Pulmonary artery endothelial cell (primary cell): ENCODE data around the gene ZC3H7A. TPM values are rescaled to one million over a fixed set of nuclear protein-coding genes. Genes with fewer than 3 reads are reported as not detected.

Source experiments
- DNase-seq: peaks from one replicate; pipeline ENCODE4 v3.0.0-alpha.2; 2011; ENCODE audit warnings: low read depth, low spot score
- total RNA-seq: library from RNA; depleted of rRNA; stranded (reverse); fragments of >200 nt; gene quantifications from 2 replicates; pipeline ENCODE4 v1.2.3, GENCODE V29; 2014

Gene ZC3H7A
- total RNA-seq, 1 donor from 2014 or later: 27.6 TPM

DNA sequence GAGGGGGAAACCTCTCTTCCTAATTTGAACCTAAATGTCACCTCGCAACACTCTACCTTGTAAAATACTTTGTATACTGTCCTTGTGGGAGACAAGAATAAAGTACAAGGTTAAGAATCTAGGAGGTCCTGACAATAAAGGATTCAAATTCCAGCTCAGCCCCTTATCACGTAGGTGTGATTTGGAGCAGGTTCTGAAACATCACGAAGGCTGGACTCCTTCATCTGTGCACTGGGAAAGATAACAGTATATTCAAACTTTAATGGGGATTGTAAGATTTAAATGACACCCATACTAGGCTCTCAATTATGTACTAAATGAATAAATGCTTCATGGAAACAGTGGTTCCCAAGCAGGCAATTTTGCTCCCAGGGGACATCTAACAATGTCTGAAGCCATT, 56.5 kb downstream of the ZC3H7A start:
- DNase-seq: no peak

GRCh38 chr16:11738742-11739544, 58.1 kb downstream of the ZC3H7A start:
- no peak for DNase-seq

DNA sequence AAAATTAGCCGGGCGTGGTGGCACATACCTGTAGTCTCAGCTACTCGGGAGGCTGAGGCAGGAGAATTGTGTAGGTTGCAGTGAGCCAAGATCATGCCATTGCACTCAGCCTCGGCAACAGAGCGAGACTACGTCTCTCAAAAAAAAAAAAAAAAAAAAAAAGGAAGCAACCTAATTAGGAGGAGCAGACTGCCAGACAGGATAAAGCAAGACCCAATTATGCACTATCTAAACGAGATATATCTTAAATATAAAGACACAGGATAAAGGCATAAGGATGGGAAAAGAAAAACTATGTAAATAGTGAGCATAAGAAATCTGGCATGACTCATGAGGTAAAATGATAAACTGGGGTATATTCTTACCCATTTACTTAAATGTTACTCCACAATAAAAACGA, 59.3 kb downstream of the ZC3H7A start:
- no peak for DNase-seq

DNA sequence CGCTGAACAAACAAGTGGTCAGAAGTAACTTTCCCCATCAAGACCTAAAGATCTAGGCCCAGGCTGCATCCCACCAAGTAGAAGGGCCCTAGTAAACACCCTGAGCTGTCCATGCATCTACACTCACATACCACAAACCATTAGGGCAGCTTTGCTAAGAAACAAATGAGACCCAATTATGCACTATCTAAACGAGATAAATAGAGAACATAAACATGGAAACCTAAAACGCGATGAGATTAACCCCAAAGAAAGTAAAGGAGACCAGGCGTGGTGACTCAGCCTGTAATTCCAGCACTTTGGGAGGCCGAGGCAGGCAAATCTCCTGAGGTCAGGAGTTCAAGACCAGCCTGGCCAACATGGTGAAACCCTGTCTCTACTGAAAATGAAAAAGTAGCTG, 60.2 kb downstream of the ZC3H7A start:
- no peak for DNase-seq

DNA sequence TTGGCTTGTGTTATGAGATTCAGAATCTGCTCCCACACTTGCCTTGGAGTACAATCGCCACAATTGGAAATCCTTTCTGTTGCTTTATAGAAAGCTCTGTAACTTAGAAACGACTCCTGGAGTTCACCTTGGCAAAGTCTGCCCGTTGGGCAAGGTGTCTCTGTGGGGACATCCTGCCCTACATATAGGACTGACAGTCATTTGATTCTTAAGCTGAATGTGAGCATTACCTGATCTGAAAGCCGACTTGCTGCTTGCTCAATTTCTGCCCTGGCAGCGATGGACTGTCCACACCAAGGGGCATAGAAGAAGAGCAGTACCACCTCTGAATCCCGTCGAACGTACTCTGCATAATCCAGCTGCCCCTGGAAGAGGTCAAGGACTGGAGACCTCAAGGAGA, 61.3 kb downstream of the ZC3H7A start:
- DNase-seq: no peak

GRCh38 chr16:11734653-11735043, 62.4 kb downstream of the ZC3H7A start:
- no peak for DNase-seq

DNA sequence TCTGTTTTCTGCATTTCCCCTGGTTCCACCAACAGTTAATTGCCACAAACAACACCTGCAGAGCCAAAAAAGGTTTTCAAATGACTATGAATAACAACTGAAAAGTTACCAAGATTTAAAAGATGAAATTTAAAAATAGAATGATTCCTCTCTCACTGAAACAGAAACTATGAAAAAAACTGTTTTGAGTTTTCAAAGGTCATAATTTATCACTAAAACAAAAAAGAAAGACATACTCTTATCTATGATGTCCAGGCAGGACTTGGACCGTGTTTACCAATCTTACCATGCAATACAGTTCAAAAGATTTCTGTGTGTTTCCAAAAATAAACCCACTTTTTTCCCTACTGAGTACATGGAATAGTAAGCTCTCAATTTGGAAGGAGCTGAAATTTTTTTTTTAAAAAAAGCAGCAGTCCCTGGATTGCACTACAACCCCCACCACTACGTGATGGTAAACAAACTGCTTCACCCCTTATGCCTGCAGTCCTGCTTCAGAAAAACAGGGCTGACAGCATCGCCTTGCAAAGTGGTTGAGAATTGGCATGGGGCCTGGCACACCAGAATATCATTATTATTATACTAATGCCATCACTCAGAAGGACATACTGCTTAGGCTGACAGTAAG, 62.9 kb downstream of the ZC3H7A start:
- no peak for DNase-seq

DNA sequence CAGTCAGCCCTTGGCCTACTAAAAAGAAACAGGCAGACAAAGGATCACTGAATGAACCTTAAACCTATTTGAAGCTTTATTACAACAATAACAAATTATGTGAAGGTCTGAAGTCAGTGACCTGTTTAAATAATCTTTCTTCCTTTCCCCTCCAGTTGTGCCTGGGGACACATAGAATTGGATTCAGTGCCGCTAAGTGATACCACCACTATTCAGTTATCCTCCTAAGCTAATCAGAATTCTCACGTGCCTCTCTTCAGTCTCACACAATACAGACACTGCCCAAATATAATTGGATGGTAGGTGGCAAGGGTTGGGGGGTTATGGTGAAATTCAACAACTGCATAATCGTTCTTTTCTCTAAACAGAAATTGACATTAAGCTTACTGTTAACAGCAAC, 65.8 kb downstream of the ZC3H7A start:
- no peak for DNase-seq

- no peak for DNase-seq
Measured at GRCh38 chr16:11729787-11730186, 67.3 kb downstream of the ZC3H7A start.

GRCh38 chr16:11727796-11728543, 69.1 kb downstream of the ZC3H7A start:
- no peak for DNase-seq

DNA sequence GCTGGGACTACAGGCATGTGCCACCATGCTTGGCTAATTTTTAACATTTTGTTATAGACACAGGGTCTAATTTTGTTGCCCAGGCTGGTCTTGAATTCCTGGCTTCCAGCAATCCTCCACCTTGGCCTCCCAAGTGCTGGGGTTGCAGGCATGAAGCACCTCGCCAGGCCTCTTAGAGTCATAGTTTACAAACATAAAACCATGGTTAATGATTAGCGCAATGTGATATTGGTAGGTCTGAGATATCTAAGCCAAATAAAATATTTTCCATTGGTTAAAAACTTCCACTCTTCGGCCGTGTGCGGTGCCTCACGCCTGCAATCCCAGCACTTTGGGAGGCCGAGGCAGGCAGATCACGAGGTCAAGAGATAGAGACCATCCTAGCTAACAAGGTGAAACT, 71.0 kb downstream of the ZC3H7A start:
- no peak for DNase-seq

DNA sequence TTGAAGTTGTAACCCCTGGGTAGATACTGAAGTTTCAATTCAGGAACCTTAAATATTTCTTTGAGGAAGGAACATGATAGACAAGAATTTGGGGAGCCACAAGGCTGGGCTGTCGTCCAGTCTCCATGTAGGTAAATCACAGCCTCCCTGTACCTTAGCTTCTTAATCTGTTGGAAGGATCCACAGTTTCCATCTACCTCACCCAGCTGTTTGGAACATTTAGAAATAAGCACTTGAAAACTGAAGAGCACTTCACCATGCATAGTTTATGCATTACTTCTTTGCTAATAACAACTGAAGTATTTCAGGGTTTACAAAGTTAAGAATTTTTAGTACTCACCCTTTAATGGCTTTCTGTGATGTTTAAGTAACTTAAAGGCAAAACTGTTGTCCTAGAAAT, 71.6 kb downstream of the ZC3H7A start:
- no peak for DNase-seq

GRCh38 chr16:11722468-11722808, 74.6 kb downstream of the ZC3H7A start:
- DNase-seq: no peak

- no peak for DNase-seq
Measured at GRCh38 chr16:11721781-11722467, 75.1 kb downstream of the ZC3H7A start.

DNA sequence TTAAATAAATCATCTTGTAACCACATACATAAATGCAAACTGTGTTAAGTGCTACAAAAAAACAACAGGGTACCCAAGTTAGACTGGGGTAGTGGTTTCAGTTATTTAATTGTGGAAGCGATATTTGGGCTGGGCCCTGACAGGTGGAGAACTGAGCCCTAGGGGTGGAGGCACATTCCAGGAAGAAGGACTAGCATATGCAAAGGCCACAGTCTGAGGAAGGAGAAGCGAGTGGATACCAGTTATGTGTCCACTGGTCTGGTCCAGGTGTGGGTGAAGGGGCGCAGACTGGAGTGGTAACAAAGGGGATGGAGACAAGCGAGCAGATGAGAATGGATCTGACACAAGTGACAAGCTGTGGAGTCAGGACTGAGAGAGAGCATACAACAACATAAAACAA, 77.3 kb downstream of the ZC3H7A start:
- no peak for DNase-seq

DNA sequence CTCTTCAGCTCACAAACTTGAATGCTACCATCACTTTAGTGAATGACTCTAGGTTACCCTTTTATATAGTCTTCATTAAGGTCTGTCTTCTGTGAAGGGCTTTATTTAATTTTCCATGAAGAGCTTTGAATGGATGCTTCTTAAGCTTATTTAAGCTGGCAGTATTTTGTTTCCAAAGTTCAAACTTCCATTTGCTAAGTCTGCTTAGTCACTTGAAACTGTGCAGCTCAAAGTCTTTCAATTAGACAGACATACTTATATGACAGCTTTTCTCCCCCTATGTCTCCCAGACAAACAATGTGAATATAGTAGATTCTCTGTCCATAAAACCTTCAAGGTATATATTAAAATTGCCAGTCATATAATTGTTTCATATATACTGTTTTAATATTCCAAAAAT, 77.9 kb downstream of the ZC3H7A start:
- no peak for DNase-seq

GRCh38 chr16:11717811-11718210, 79.2 kb downstream of the ZC3H7A start:
- DNase-seq: no peak

DNA sequence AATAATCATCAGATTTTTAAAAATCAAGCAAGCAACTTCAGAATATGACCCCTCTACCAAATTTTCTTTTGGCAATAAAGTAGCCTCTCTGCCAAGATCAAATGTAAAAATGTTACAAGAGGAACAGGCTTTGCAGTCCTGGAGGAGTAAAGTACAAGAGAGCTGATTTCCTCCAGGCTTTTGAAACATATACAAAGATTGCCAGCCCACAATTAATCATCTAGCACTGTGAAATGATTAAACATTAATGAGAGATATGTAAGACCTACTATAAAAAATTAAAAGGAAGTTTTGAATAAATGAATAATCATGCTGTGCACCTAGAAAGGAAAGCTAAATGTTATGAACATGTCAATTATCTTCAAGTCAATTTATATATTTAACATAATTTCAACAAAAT, 80.7 kb downstream of the ZC3H7A start:
- DNase-seq: no peak

GRCh38 chr16:11715246-11715947, 81.7 kb downstream of the ZC3H7A start:
- no peak for DNase-seq

GRCh38 chr16:11712122-11712521, 84.9 kb downstream of the ZC3H7A start:
- DNase-seq: no peak

- no peak for DNase-seq
Measured at GRCh38 chr16:11711662-11712061, 85.4 kb downstream of the ZC3H7A start.
